ENCODE measurements around the gene P3H4. TPM values are rescaled to one million over a fixed set of nuclear protein-coding genes. Genes with fewer than 3 reads are reported as not detected.
A peak's percentile ranks its signal among the peaks of the same experiment; 100 is the strongest.

P3H4 gene
- total RNA-seq, 1 experiment from 2014 or later = 29.6 TPM

- TF ChIP-seq CTCF (conservative IDR thresholded peaks at IDR 0.05; ENCODE audit: low read depth, low read length) (no peak), EZH2 (IDR thresholded peaks at IDR 0.05; ENCODE audit: low read length, unreplicated experiment) (no peak), EZH2phosphoT487 (IDR thresholded peaks at IDR 0.05; ENCODE audit: borderline replicate concordance, low read length) (no peak)
- H3K4me1 ChIP-seq (ENCODE audit: insufficient read depth, low read length) = no peaks in the 10 kb centered on the region
- POLR2A ChIA-PET (ENCODE audit: unreplicated experiment) = no interaction called here
- no peak overlapping the region for H3K4me3 ChIP-seq (ENCODE audit: low read length)
- intact Hi-C loops (cut with micrococcal nuclease) = no loop called here
- no peaks in the 10 kb centered on the region for H3K79me2 ChIP-seq (ENCODE audit: low read length)
- no peaks in the 10 kb centered on the region for H3K9me3 ChIP-seq (ENCODE audit: low read length)
- no peak overlapping the region for H3K4me2 ChIP-seq (ENCODE audit: low read length)
- no peaks in the 10 kb centered on the region for H3K27me3 ChIP-seq (ENCODE audit: low read length)
- ATAC-seq (no peak), DNase-seq (no peak)
- H3K9ac ChIP-seq (ENCODE audit: low read length) = no peak overlapping the region
- no peaks in the 10 kb centered on the region for H3K9me2 ChIP-seq (replicated peaks; ENCODE audit: low read length)
- no TSS peak for BruUV-seq (replicated peaks)
- H4K20me1 ChIP-seq (ENCODE audit: low read length) = no peaks in the 10 kb centered on the region
- no peak overlapping the region for H3K27ac ChIP-seq (ENCODE audit: low read length)
- no peaks in the 10 kb centered on the region for H3F3A ChIP-seq (ENCODE audit: low read length, unreplicated experiment)
- no peaks in the 10 kb centered on the region for H3K36me3 ChIP-seq (ENCODE audit: low read depth, low read length)
- CTCF ChIA-PET = no interaction called here
- no peak overlapping the region for H2AFZ ChIP-seq (ENCODE audit: low read length)
Measured at GRCh38 chr17:41823141-41823524, 11.4 kb upstream of the P3H4 start.

- H4K20me1 ChIP-seq (ENCODE audit: low read length) = no peaks in the 10 kb centered on the region
- ATAC-seq (no peak), DNase-seq (no peak)
- H3K36me3 ChIP-seq (ENCODE audit: low read depth, low read length) = no peaks in the 10 kb centered on the region
- TF ChIP-seq EZH2phosphoT487 (IDR thresholded peaks at IDR 0.05; ENCODE audit: borderline replicate concordance, low read length) (no peak), CTCF (conservative IDR thresholded peaks at IDR 0.05; ENCODE audit: low read depth, low read length) (no peak), EZH2 (IDR thresholded peaks at IDR 0.05; ENCODE audit: low read length, unreplicated experiment) (no peak)
- POLR2A ChIA-PET (ENCODE audit: unreplicated experiment) = no interaction called here
- H3K9ac ChIP-seq (ENCODE audit: low read length) = no peak overlapping the region
- H3F3A ChIP-seq (ENCODE audit: low read length, unreplicated experiment) = no peaks in the 10 kb centered on the region
- no peak overlapping the region for H2AFZ ChIP-seq (ENCODE audit: low read length)
- CTCF ChIA-PET = no interaction called here
- H3K9me2 ChIP-seq (replicated peaks; ENCODE audit: low read length) = no peaks in the 10 kb centered on the region
- H3K4me1 ChIP-seq (ENCODE audit: insufficient read depth, low read length) = no peaks in the 10 kb centered on the region
- H3K27me3 ChIP-seq (ENCODE audit: low read length) = no peaks in the 10 kb centered on the region
- H3K4me3 ChIP-seq (ENCODE audit: low read length) = no peak overlapping the region
- H3K27ac ChIP-seq (ENCODE audit: low read length) = no peak overlapping the region
- H3K4me2 ChIP-seq (ENCODE audit: low read length) = no peak overlapping the region
- TSS peak; percentile 39 for BruUV-seq (replicated peaks)
- H3K79me2 ChIP-seq (ENCODE audit: low read length) = no peaks in the 10 kb centered on the region
- H3K9me3 ChIP-seq (ENCODE audit: low read length) = no peaks in the 10 kb centered on the region
- intact Hi-C loops (cut with micrococcal nuclease) = no loop called here
Measured at GRCh38 chr17:41822216-41823140, 10.7 kb upstream of the P3H4 start.

GRCh38 chr17:41821776-41822175 lies 10.0 kb upstream of the P3H4 start:
- BruUV-seq (replicated peaks) = no TSS peak
- no peaks in the 10 kb centered on the region for H3K36me3 ChIP-seq (ENCODE audit: low read depth, low read length)
- H3F3A ChIP-seq (ENCODE audit: low read length, unreplicated experiment) = no peaks in the 10 kb centered on the region
- H4K20me1 ChIP-seq (ENCODE audit: low read length) = no peaks in the 10 kb centered on the region
- no peaks in the 10 kb centered on the region for H3K9me2 ChIP-seq (replicated peaks; ENCODE audit: low read length)
- CTCF ChIA-PET = no interaction called here
- DNase-seq (no peak), ATAC-seq (no peak)
- H3K9me3 ChIP-seq (ENCODE audit: low read length) = no peaks in the 10 kb centered on the region
- no peak overlapping the region for H3K9ac ChIP-seq (ENCODE audit: low read length)
- no peak overlapping the region for H3K4me2 ChIP-seq (ENCODE audit: low read length)
- H3K27ac ChIP-seq (ENCODE audit: low read length) = no peak overlapping the region
- POLR2A ChIA-PET (ENCODE audit: unreplicated experiment) = no interaction called here
- no peak overlapping the region for H2AFZ ChIP-seq (ENCODE audit: low read length)
- intact Hi-C loops (cut with micrococcal nuclease) = no loop called here
- H3K4me3 ChIP-seq (ENCODE audit: low read length) = no peak overlapping the region
- no peak for TF ChIP-seq EZH2 (IDR thresholded peaks at IDR 0.05; ENCODE audit: low read length, unreplicated experiment)
- TF ChIP-seq EZH2phosphoT487 (IDR thresholded peaks at IDR 0.05; ENCODE audit: borderline replicate concordance, low read length) = no peak
- TF ChIP-seq CTCF (conservative IDR thresholded peaks at IDR 0.05; ENCODE audit: low read depth, low read length) = no peak
- no peaks in the 10 kb centered on the region for H3K27me3 ChIP-seq (ENCODE audit: low read length)
- H3K4me1 ChIP-seq (ENCODE audit: insufficient read depth, low read length) = no peaks in the 10 kb centered on the region
- H3K79me2 ChIP-seq (ENCODE audit: low read length) = no peaks in the 10 kb centered on the region
